HT1080 (cell line): ENCODE data around the gene CDH19. TPM values are rescaled to one million over a fixed set of nuclear protein-coding genes. Genes with fewer than 3 reads are reported as not detected.
A peak's percentile ranks its signal among the peaks of the same experiment; 100 is the strongest.

Experiments
- DNase-seq: peaks from one replicate; pipeline ENCODE4 v3.0.0-alpha.2; 2015; ENCODE audit warnings: low read depth
- polyA plus RNA-seq, 2 experiments: library from polyadenylated mRNA; depleted of rRNA; stranded (reverse); fragments of >200 nt; gene quantifications; 2 replicates each; pipeline ENCODE4 v1.2.3, GENCODE V29; 2015
- total RNA-seq: library from RNA; depleted of rRNA; stranded (reverse); fragments of >200 nt; shearing (Covaris generic); gene quantifications from 2 replicates; pipeline ENCODE4 v1.2.3, GENCODE V29; 2014; rRNA removed

CDH19 gene, protein sequence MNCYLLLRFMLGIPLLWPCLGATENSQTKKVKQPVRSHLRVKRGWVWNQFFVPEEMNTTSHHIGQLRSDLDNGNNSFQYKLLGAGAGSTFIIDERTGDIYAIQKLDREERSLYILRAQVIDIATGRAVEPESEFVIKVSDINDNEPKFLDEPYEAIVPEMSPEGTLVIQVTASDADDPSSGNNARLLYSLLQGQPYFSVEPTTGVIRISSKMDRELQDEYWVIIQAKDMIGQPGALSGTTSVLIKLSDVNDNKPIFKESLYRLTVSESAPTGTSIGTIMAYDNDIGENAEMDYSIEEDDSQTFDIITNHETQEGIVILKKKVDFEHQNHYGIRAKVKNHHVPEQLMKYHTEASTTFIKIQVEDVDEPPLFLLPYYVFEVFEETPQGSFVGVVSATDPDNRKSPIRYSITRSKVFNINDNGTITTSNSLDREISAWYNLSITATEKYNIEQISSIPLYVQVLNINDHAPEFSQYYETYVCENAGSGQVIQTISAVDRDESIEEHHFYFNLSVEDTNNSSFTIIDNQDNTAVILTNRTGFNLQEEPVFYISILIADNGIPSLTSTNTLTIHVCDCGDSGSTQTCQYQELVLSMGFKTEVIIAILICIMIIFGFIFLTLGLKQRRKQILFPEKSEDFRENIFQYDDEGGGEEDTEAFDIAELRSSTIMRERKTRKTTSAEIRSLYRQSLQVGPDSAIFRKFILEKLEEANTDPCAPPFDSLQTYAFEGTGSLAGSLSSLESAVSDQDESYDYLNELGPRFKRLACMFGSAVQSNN
- not detected in 2 replicates for total RNA-seq
- polyA plus RNA-seq (2015; cell fraction: cytosol; rRNA removed) = not detected in 2 replicates
- polyA plus RNA-seq (2015; cell fraction: nucleus; rRNA removed) = 0.20 TPM in 1 of 2 replicates, not detected in the other

- DNase-seq = no peak
Measured at GRCh38 chr18:66603941-66604627, at the start of gene CDH19. Gene CDH19 (minus strand): TSS chr18:66604090. CDS start chr18:66572204, 31,886 bp downstream.

DNA sequence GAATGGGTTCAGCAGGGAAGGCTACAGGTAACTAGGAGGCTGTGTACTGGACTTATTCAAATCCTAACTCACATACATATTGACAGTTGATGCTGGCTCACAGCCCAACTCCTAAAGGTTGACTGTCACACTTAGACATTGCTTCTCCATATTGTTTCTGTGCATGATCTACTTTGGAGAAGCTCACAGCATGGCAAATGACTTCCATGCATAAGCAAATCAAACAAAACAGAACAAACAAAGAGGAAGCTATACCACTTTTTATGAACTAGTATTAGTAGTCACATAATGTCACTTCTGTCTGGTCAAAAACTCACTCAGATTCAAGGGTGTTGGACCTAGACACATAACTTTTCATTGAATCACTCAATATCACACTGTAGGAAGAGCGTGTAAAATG, 43.8 kb upstream of the CDH19 start:
- no peak for DNase-seq

GRCh38 chr18:66646609-66647008, 42.7 kb upstream of the CDH19 start:
- DNase-seq = peak; percentile 81

DNA sequence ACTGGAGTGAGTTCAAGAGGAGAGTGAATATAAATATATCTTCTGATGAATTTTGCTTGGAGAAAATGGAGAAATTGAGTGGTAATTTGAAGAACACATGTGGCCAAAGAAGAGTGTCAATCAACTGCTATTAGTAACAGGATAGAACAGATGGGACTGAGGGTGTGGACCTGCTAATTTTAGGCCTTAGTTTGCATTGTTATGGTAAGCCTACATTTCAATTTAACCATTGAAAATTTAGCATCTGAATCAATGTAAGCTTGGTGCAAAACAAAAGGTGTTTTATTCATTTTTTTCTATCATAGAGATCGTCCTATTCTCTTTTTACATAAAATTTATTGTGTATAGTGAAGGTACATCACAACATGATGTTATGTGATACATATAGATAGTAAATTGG, 42.1 kb upstream of the CDH19 start:
- no peak for DNase-seq

DNA sequence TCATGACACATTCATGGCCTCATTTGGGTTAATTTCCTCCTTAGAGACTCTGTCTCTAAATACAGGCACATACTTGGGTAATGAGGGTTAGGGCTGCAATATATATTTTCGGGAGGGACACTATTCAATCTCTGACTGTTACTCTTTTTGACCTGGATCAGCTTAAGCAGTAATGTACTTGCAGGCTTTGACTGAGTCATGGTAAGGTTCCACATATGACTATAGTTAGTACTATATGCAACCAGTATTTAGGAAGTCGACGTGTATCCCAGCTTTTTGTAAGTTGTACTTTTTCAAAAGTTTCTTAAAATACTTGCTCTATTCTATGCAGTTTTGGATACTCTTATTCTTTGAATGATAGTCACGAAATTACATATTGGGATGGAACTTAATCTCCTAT, 37.2 kb upstream of the CDH19 start:
- DNase-seq = peak; percentile 7

GRCh38 chr18:66640431-66640830, 36.5 kb upstream of the CDH19 start:
- peak; percentile 88 for DNase-seq

DNA sequence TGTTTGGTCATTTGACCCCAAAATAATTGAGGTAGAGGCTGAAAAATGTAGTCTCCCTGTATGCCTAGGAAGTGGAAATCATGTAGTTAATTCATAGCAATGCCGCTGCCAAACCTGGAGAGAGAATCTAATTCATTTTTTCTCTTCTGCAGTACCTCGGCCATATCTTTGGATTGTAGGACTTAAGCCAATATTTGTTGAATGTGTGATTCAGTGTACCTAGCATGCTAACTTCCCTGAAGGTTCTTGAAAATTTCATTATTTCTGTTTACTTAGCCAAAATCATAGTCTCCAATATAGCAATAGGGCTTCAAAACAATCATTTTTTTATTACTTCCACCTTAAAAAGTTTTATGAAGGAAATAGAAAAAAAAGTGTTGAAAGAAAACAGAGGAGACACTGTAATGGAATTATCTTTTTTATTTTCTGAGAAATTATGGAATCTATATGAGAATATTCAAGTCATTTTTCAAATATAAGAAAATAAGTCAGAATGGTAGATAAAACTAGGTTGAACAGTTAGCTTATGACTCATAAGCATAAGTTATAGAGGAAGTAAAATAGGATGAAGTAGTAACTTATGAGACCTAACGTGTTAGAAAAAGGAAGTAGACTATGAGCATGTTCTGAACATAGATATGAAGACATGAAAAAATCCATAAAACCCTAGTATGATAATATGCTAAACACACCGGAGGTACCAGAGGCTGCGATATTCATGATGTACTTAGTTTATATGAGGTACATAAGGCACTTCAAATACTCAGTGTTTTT, 35.2 kb upstream of the CDH19 start:
- DNase-seq = no peak

- no peak for DNase-seq
Measured at GRCh38 chr18:66635342-66635741, 31.5 kb upstream of the CDH19 start.

GRCh38 chr18:66632756-66633155, 28.9 kb upstream of the CDH19 start:
- DNase-seq = peak; percentile 49

GRCh38 chr18:66630831-66631230, 26.9 kb upstream of the CDH19 start:
- no peak for DNase-seq

DNA sequence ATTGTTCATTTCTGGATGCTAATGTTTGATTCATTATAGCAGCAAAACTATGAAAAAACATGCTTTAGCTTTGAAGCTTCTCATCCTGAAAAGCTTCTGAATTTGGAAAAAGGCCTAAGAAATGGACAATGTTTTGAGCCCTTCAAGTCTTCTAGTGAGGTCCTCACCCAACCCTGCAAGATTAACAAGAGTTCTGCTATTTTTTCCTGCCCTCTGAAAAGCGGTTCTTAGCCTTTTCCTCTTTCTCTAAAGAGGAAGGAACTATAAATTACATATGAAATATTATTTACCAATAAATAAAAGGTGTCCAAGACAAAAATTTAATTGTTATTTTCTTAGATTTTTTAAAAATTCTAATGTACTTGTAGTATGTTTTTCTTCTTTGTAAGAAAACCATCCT, 19.9 kb upstream of the CDH19 start:
- DNase-seq = no peak

DNA sequence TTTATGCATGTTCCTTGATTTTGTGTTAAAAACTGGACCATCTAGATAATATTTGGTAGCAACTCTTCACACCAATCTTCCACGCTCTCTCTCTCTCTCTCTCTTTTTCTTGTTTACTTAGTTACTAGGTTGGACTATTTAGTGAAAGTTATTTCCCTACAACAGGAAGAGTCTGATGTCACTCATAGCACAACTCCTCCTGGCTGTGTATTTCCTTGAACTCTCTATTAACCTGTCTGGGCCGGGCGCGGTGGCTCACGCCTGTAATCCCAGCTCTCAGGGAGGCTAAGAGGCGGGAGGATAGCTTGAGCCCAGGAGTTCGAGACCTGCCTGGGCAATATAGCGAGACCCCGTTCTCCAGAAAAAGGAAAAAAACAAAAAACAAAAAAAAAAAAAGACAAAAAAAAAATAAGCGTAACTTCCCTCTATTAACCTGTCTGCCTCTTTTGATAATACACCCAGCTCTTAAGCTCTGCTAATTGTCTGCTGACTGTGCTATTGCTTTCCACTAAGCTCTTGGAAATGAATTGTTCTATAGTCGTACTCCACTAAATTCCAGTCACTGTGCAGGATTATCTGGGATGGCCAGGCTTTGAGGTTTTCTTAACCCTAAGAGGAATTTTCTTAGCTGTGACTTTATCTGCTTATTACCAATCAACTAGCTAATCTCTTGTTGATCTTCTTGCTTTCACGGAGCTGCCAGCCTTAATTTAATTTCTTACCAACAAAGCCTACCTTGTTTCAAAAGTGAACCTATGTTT, 18.1 kb upstream of the CDH19 start:
- no peak for DNase-seq

- no peak for DNase-seq
Measured at GRCh38 chr18:66616523-66616983, 12.7 kb upstream of the CDH19 start.

- DNase-seq = no peak
Measured at GRCh38 chr18:66615176-66615575, 11.3 kb upstream of the CDH19 start.

DNA sequence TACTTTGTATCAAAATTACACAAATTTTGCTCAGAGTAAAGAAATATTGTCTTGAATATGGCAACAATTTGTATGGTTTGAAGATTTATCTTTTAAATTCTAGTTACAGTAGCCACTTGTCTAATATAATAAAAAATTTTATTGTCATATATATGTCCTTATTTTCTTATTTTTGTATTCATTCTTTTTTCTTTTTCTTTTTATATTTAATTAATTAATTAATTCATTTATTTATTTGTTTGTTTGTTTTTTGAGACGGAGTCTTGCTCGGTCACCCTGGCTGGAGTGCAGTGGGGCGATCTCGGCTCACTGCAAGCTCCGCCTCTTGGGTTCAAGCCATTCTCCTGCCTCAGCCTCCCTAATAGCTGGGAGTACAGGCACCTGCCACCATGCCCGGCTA, 3.7 kb upstream of the CDH19 start:
- DNase-seq = no peak

DNA sequence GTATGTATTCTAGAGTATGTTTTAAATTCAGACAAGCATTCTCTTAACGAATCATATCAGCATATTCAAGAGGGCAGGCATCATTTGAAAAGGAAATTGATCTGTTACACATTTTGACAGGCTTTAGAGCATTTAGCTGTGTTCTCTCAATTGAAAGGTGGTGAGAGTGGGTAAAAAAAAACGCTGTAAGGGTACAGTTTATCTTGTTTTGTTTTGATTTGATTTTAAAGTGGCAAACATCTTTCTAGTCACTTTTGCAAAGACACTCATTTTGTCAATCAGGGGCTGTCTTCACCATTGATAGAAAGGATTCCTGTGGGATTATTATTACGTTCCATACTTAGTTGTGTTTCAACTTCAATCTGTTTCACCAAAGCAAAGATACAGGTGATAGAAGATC, 2.2 kb downstream of the CDH19 start:
- no peak for DNase-seq

GRCh38 chr18:66599190-66599589, 4.7 kb downstream of the CDH19 start:
- DNase-seq = peak; percentile 2

DNA sequence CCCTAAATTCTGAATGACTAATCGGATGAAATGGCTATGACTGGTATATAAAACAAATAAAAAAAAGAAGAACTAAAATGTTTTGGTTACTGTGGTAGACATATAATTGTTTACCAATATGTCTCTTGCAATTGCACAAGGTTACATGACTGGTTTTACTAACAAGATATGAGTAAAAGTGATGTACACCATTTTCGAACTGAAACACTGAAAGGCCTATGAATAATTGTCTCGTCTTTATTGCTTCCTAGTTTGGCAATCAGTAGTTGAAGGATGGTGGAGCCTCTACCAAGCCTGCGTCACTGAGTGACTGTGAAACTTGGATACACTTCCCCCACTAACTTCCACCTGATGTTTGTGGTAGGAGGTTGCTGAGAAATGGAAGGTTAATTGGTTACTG, 16.5 kb downstream of the CDH19 start:
- DNase-seq = no peak

GRCh38 chr18:66582211-66582610, 21.7 kb downstream of the CDH19 start:
- DNase-seq = no peak

- no peak for DNase-seq
Measured at GRCh38 chr18:66575263-66575662, 28.6 kb downstream of the CDH19 start.
